ENCODE data around the gene ANKFN1. TPM values are rescaled to one million over a fixed set of nuclear protein-coding genes. Genes with fewer than 3 reads are reported as not detected.

The ANKFN1 gene
- total RNA-seq, 1 donor from 2014 or later = not detected

DNA sequence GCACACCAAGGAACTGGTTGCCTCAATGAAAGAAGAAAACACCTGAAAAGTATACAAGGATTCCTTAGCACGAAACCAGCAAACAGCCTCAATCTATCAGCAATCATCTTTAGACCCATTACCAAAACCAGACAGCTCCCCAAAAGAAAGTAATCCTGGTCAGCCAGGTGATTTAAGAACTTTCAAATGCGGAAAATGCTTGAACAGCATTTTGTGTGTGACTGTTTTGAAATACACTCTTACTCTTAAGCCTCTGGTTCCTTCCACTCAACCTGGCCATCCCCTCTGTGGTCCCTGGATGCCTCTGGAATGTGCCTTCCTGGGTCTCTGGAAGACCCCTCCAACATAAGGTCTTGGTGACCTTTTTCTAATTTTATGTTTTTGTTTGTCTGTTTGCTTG lies 369.8 kb downstream of the ANKFN1 start:
- Mint-ChIP-seq H3K9me3 (no peaks in the 10 kb centered on the region), H3K4me1 (peaks cover 7% of the 10 kb centered on the region), H3K27ac (no peak overlapping the region), H3K27me3 (ENCODE audit: insufficient read depth, low read depth) (no peaks in the 10 kb centered on the region), H3K36me3 (no peaks in the 10 kb centered on the region), H3K4me3 (no peak overlapping the region)
- Histone ChIP-seq H3K4me3 (no peak overlapping the region), H3K27ac (no peak overlapping the region), H3K4me2 (no peak overlapping the region), H3K9me3 (ENCODE audit: low read depth) (no peaks in the 10 kb centered on the region), H3F3A (ENCODE audit: low read depth) (no peaks in the 10 kb centered on the region), H3K79me2 (ENCODE audit: low read depth) (no peaks in the 10 kb centered on the region), H3K36me3 (no peaks in the 10 kb centered on the region), H4K20me1 (ENCODE audit: low read depth) (no peaks in the 10 kb centered on the region), H3K4me1 (peaks cover 11% of the 10 kb centered on the region), H3K27me3 (no peaks in the 10 kb centered on the region), H2AFZ (replicated peaks) (no peak overlapping the region), H3K9ac (no peak overlapping the region)
- DNase-seq (ENCODE audit: low spot score) = no peak
- TF ChIP-seq EZH2phosphoT487 (IDR thresholded peaks at IDR 0.05) (no peak), EZH2 (IDR thresholded peaks at IDR 0.05) (no peak)
- TF ChIP-seq, protein P1, sequence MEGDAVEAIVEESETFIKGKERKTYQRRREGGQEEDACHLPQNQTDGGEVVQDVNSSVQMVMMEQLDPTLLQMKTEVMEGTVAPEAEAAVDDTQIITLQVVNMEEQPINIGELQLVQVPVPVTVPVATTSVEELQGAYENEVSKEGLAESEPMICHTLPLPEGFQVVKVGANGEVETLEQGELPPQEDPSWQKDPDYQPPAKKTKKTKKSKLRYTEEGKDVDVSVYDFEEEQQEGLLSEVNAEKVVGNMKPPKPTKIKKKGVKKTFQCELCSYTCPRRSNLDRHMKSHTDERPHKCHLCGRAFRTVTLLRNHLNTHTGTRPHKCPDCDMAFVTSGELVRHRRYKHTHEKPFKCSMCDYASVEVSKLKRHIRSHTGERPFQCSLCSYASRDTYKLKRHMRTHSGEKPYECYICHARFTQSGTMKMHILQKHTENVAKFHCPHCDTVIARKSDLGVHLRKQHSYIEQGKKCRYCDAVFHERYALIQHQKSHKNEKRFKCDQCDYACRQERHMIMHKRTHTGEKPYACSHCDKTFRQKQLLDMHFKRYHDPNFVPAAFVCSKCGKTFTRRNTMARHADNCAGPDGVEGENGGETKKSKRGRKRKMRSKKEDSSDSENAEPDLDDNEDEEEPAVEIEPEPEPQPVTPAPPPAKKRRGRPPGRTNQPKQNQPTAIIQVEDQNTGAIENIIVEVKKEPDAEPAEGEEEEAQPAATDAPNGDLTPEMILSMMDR (IDR thresholded peaks at IDR 0.05) = no peak

DNA sequence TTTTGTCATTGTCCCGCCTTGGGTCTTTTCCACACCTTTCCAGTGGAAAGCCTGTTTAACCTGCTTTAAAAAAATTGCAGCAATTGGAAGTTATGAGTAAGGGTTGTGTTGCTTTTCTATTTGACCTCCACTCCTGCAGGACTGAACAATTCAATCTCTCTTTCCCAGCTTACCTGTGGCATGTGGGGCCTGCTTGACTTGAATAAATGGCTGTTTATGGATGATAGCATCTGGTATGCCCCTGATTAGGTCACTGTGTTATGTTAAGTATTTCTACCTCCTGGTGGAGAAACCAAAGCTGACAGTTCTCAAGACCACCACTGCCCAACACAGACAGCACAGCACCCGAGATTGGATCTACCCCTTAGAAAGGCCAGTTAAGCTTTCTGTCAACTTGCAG lies 375.4 kb downstream of the ANKFN1 start:
- H3K36me3 ChIP-seq = no peaks in the 10 kb centered on the region
- H3K27ac Mint-ChIP-seq = no peak overlapping the region
- H3K4me1 Mint-ChIP-seq = peaks cover 3% of the 10 kb centered on the region
- no peaks in the 10 kb centered on the region for H3K4me1 ChIP-seq
- H3K4me2 ChIP-seq = no peak overlapping the region
- no peaks in the 10 kb centered on the region for H3K9me3 ChIP-seq (ENCODE audit: low read depth)
- no peak overlapping the region for H3K9ac ChIP-seq
- H3K27ac ChIP-seq = no peak overlapping the region
- no peaks in the 10 kb centered on the region for H4K20me1 ChIP-seq (ENCODE audit: low read depth)
- H3K27me3 ChIP-seq = no peaks in the 10 kb centered on the region
- TF ChIP-seq EZH2 (IDR thresholded peaks at IDR 0.05) (no peak), EZH2phosphoT487 (IDR thresholded peaks at IDR 0.05) (no peak)
- TF ChIP-seq, protein P1 (IDR thresholded peaks at IDR 0.05) = no peak
- DNase-seq (ENCODE audit: low spot score) = no peak
- H3K79me2 ChIP-seq (ENCODE audit: low read depth) = no peaks in the 10 kb centered on the region
- no peak overlapping the region for H3K4me3 ChIP-seq
- H3K4me3 Mint-ChIP-seq = no peak overlapping the region
- no peaks in the 10 kb centered on the region for H3K27me3 Mint-ChIP-seq (ENCODE audit: insufficient read depth, low read depth)
- H2AFZ ChIP-seq (replicated peaks) = no peak overlapping the region
- no peaks in the 10 kb centered on the region for H3K9me3 Mint-ChIP-seq
- no peaks in the 10 kb centered on the region for H3F3A ChIP-seq (ENCODE audit: low read depth)
- H3K36me3 Mint-ChIP-seq = no peaks in the 10 kb centered on the region

DNA sequence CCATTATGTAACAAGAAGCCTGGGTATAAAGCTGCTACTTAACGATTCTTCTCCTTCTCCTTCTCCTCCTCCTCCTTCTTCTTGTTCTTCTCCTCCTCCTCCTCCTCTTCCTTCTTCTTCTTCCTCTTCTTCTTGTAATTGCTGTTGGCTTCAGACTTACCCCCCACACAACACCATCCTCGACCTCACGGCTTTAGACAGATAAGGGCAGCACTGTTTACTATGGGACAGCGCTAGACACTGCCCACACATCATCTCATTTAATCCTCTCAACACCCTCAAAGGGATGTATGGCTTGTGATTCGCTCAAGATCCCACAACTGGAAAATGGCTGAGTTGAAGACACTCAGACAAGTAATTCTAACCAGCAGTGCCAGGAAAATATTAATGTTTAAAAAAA lies 379.7 kb downstream of the ANKFN1 start:
- H3K9me3 Mint-ChIP-seq = no peaks in the 10 kb centered on the region
- no peak overlapping the region for H3K9ac ChIP-seq
- peaks cover 3% of the 10 kb centered on the region for H3K4me1 Mint-ChIP-seq
- H3K79me2 ChIP-seq (ENCODE audit: low read depth) = no peaks in the 10 kb centered on the region
- no peaks in the 10 kb centered on the region for H3K36me3 Mint-ChIP-seq
- H3K4me2 ChIP-seq = no peak overlapping the region
- no peak overlapping the region for H3K4me3 Mint-ChIP-seq
- no peaks in the 10 kb centered on the region for H4K20me1 ChIP-seq (ENCODE audit: low read depth)
- H3K4me3 ChIP-seq = no peak overlapping the region
- no peaks in the 10 kb centered on the region for H3K4me1 ChIP-seq
- no peak overlapping the region for H2AFZ ChIP-seq (replicated peaks)
- no peak for DNase-seq (ENCODE audit: low spot score)
- no peaks in the 10 kb centered on the region for H3F3A ChIP-seq (ENCODE audit: low read depth)
- H3K9me3 ChIP-seq (ENCODE audit: low read depth) = no peaks in the 10 kb centered on the region
- no peak overlapping the region for H3K27ac Mint-ChIP-seq
- no peak overlapping the region for H3K27ac ChIP-seq
- H3K27me3 Mint-ChIP-seq (ENCODE audit: insufficient read depth, low read depth) = no peaks in the 10 kb centered on the region
- H3K36me3 ChIP-seq = no peaks in the 10 kb centered on the region
- no peak for TF ChIP-seq EZH2phosphoT487 (IDR thresholded peaks at IDR 0.05)
- H3K27me3 ChIP-seq = peaks cover 4% of the 10 kb centered on the region

DNA sequence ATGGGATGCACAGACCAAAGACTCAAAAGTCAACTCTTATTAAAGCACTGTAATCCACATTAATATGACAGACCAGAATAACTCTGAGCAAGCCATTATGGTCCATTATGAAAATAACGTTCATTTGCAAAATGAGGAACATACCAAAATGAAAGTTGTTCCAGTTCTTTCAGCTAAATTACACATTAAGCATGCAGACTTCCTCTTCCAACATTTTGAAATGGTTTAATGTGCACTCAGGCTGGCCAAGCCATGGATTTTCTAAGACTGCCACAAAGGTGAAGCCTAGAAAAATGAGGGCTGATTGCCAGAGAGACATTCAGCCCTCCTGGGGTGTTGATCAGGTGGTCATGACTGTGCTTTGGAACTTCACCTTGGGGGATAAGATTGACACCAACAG lies 383.5 kb downstream of the ANKFN1 start:
- no peak overlapping the region for H3K9ac ChIP-seq
- Mint-ChIP-seq H3K9me3 (no peaks in the 10 kb centered on the region), H3K27ac (no peak overlapping the region), H3K4me3 (no peak overlapping the region), H3K4me1 (no peaks in the 10 kb centered on the region), H3K27me3 (ENCODE audit: insufficient read depth, low read depth) (no peaks in the 10 kb centered on the region), H3K36me3 (no peaks in the 10 kb centered on the region)
- no peaks in the 10 kb centered on the region for H4K20me1 ChIP-seq (ENCODE audit: low read depth)
- H3K4me1 ChIP-seq = no peaks in the 10 kb centered on the region
- H3K79me2 ChIP-seq (ENCODE audit: low read depth) = no peaks in the 10 kb centered on the region
- no peaks in the 10 kb centered on the region for H3F3A ChIP-seq (ENCODE audit: low read depth)
- no peak overlapping the region for H3K27ac ChIP-seq
- no peak overlapping the region for H2AFZ ChIP-seq (replicated peaks)
- no peak for TF ChIP-seq EZH2 (IDR thresholded peaks at IDR 0.05)
- no peak for TF ChIP-seq EZH2phosphoT487 (IDR thresholded peaks at IDR 0.05)
- TF ChIP-seq, protein P1 (IDR thresholded peaks at IDR 0.05) = no peak
- H3K9me3 ChIP-seq (ENCODE audit: low read depth) = no peaks in the 10 kb centered on the region
- H3K27me3 ChIP-seq = peaks cover 4% of the 10 kb centered on the region
- no peak for DNase-seq (ENCODE audit: low spot score)
- H3K4me2 ChIP-seq = no peak overlapping the region
- H3K4me3 ChIP-seq = no peak overlapping the region
- no peaks in the 10 kb centered on the region for H3K36me3 ChIP-seq
